Immature natural killer cell (primary cell): ENCODE measurements around the gene RGS6. TPM values are rescaled to one million over a fixed set of nuclear protein-coding genes. Genes with fewer than 3 reads are reported as not detected.

ENCODE experiments used
- DNase-seq, 3 donors: peaks; one replicate each; pipeline ENCODE4 v3.0.0; 2022; ENCODE audit warnings: mixed read lengths in 1 of 3
- H3K27ac Mint-ChIP-seq, 6 donors: one replicate each; pipeline ENCODE4 v1.8.0; 2020; ENCODE audit warnings: mixed read lengths in 6 of 6, mild to moderate bottlenecking in 5 of 6, inconsistent platforms in 4 of 6, moderate library complexity in 3 of 6
- H3K27me3 Mint-ChIP-seq, 3 donors: one replicate each; pipeline ENCODE4 v1.8.0; 2020 to 2021; ENCODE audit warnings: low read depth in 3 of 3, mild to moderate bottlenecking in 3 of 3, mixed read lengths in 3 of 3, moderate library complexity in 3 of 3, inconsistent platforms in 1 of 3
- H3K36me3 Mint-ChIP-seq, 3 donors: one replicate each; pipeline ENCODE4 v1.8.0; 2020; ENCODE audit warnings: mixed read lengths in 3 of 3, inconsistent platforms in 2 of 3, mild to moderate bottlenecking in 2 of 3
- H3K4me1 Mint-ChIP-seq, 2 donors: one replicate each; pipeline ENCODE4 v1.8.0; 2020; ENCODE audit warnings: inconsistent platforms in 2 of 2, mild to moderate bottlenecking in 2 of 2, mixed read lengths in 2 of 2, moderate library complexity in 1 of 2
- H3K4me3 Mint-ChIP-seq, 5 donors: one replicate each; pipeline ENCODE4 v1.8.0; 2020; ENCODE audit warnings: mild to moderate bottlenecking in 5 of 5, mixed read lengths in 5 of 5, inconsistent platforms in 3 of 5, moderate library complexity in 3 of 5
- H3K9me3 Mint-ChIP-seq, 6 donors: one replicate each; pipeline ENCODE4 v1.8.0; 2020; ENCODE audit warnings: mild to moderate bottlenecking in 6 of 6, mixed read lengths in 6 of 6, inconsistent platforms in 4 of 6, moderate library complexity in 3 of 6
- polyA plus RNA-seq, 3 donors: library from polyadenylated mRNA; unstranded; fragments of 300-500 nt; fragmentation: Illumina TruSeq; gene quantifications; one replicate each; pipeline ENCODE4 v1.2.3, GENCODE V29; 2021

RGS6 gene
- polyA plus RNA-seq, 3 donors from 2014 or later, result 0.34 to 0.37 TPM; not detected in 1

DNA sequence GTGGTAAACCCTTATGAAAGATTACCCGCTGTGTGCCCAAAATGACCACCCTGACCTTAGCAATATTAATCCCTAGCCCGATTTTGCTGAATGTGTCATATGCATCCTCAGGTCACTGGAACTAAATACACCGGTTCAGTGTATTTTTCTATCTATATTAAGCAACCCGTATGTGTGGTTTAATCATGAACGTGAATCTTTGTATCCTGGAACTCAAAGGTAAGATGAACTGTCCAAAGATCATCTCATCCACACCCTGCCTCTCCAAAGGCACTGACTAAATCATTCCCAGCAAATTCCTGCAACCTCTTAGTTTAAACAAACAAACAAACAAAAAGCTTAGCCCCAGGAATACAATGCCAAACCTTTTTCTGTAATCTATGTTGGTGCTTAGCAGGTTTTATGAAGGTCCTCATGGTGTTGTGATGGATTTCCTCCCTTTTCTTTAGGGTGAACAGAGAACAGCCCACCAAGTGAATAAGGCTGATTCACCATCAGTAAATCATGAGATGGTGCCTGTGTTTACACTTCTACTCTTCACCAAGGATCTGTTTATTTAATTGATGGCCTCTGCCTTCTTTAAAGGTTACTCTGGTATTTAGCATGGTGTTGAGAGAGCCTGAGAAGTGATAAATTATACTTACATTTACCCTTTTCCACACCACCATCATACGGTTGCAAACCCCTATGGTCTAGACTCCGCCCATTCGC lies 663.1 kb downstream of the RGS6 start:
- Mint-ChIP-seq H3K4me3 (peak overlapping the region in 3 of 5 donors; percentile 56 to 64 (median 56)), H3K9me3 (peaks cover 0 to 1% (median 0%) of the 10 kb centered on the region in 6 donors), H3K4me1 (peaks cover 52 to 60% of the 10 kb centered on the region in 2 donors), H3K27me3 (peaks cover 34 to 63% (median 35%) of the 10 kb centered on the region in 3 donors), H3K36me3 (no peaks in the 10 kb centered on the region), H3K27ac (no peak overlapping the region)
- DNase-seq, result no peak

DNA sequence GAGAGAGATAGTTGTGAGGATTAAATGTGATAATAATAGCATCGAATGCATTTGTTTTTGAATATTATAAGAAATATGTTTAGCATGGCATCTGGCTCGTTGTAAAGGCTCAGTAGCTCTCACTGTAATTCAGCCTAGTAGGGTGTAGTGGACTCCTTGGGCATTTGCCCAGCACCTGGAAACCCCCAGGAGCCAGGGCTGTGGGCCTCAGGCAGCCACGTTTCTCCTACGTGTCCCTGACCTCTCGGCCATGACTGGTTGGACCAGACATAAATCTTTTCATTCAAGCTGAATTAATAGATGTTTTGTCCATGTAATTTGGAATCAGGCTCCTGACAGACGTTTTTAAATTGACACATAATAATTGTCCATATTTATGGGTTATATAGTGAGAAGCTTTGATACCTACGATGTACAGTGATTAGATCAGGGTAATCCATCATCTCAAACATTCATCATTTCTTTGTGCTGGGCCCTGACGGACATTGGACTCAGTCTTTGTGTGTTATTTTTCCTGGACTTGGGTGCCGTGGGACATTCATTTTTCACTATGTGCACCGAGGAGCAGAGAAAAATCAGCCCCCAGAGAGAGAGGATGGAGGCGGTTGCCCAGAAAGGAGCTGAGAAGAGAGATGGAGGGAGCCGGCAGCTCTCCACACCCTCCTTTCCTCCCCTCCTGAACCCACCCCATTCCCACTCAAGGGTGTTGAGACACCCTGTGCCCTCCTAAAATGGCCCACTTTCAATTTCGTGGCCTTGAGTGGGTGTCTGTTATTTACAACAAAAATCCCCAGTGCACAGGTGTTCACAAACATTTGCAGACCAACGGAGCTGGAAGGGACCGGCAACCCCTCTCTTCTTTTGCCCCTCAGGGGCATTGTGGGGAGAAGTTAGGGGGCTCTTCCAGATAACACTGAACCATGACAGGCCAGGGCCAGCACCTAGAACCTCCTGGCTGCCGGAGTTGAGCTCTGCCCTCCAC lies 665.3 kb downstream of the RGS6 start:
- Mint-ChIP-seq H3K9me3 (peaks cover 0 to 1% (median 0%) of the 10 kb centered on the region in 6 donors), H3K36me3 (no peaks in the 10 kb centered on the region), H3K4me1 (peaks cover 32 to 37% of the 10 kb centered on the region in 2 donors), H3K27me3 (peaks cover 26 to 54% (median 35%) of the 10 kb centered on the region in 3 donors), H3K4me3 (no peak overlapping the region), H3K27ac (no peak overlapping the region)
- DNase-seq, result no peak

DNA sequence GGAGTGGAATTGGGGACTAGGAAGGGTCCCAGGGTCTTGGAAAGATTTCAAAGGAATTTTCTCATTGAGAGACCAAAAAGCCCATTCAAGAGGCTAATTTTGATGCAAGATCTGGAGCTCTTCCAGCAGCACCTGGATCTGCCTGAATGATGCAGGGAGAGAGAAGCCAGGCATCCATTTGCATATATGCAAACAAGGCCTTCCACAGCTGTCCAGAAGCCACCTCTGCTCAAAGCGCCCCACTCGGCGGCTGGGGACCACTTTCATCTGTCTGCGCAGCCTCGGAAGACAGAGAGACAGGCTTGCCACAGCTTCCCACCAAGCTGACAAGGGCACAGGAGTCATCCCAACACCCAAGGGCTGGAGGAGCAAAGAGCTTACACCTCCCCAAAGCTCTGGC lies 666.1 kb downstream of the RGS6 start:
- H3K27ac Mint-ChIP-seq, result no peak overlapping the region
- no peak for DNase-seq
- peaks cover 18 to 50% (median 39%) of the 10 kb centered on the region in 3 donors for H3K27me3 Mint-ChIP-seq
- peaks cover 27 to 33% of the 10 kb centered on the region in 2 donors for H3K4me1 Mint-ChIP-seq
- no peak overlapping the region for H3K4me3 Mint-ChIP-seq
- H3K36me3 Mint-ChIP-seq, result no peaks in the 10 kb centered on the region
- H3K9me3 Mint-ChIP-seq, result peaks cover 0 to 1% (median 0%) of the 10 kb centered on the region in 6 donors

DNA sequence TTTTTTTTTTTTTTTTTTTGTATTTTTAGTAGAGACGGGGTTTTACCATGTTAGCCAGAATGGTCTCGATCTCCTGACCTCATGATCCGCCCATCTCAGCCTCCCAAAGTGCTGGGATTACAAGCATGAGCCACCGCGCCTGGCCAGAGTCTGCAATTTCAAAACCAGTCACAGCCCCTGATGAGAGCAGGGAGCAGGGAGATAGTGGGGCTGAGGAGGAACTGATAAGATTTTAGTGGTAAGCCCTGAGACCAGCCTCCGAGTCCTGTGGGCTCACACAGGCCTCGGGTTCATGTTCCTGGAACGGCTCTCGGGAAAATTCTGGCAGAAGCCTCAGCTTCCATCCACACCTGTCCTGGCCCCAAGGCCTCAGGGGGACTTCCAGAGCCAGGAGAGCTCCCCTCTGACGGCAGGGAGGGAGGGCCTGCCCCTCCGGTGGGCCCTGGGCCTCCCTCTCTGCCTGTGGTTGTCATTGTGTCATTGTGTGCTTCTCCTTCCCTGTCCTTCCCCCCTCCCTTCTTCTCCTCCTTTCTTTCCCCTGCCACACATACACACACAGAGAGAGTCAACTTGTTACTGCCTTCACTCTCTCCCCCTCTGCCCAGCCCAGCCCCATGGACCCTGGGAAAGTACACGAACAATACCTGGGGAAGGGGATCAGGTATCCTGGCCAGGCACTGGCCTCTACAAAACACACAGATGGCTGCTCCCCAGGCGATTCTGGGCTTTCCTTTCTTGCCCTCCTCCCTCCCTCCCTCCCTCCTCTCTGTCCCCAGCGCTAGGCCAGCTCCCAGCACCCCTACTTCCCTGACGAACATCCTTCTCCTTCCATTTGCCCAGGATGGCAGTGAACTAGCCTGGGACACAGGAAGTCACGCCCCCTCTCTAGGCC lies 667.6 kb downstream of the RGS6 start:
- H3K9me3 Mint-ChIP-seq, result peaks cover 0 to 2% (median 0%) of the 10 kb centered on the region in 6 donors
- H3K4me1 Mint-ChIP-seq, result peaks cover 13 to 18% of the 10 kb centered on the region in 2 donors
- peaks cover 15 to 46% (median 36%) of the 10 kb centered on the region in 3 donors for H3K27me3 Mint-ChIP-seq
- H3K36me3 Mint-ChIP-seq, result no peaks in the 10 kb centered on the region
- no peak for DNase-seq
- no peak overlapping the region for H3K27ac Mint-ChIP-seq
- H3K4me3 Mint-ChIP-seq, result no peak overlapping the region

DNA sequence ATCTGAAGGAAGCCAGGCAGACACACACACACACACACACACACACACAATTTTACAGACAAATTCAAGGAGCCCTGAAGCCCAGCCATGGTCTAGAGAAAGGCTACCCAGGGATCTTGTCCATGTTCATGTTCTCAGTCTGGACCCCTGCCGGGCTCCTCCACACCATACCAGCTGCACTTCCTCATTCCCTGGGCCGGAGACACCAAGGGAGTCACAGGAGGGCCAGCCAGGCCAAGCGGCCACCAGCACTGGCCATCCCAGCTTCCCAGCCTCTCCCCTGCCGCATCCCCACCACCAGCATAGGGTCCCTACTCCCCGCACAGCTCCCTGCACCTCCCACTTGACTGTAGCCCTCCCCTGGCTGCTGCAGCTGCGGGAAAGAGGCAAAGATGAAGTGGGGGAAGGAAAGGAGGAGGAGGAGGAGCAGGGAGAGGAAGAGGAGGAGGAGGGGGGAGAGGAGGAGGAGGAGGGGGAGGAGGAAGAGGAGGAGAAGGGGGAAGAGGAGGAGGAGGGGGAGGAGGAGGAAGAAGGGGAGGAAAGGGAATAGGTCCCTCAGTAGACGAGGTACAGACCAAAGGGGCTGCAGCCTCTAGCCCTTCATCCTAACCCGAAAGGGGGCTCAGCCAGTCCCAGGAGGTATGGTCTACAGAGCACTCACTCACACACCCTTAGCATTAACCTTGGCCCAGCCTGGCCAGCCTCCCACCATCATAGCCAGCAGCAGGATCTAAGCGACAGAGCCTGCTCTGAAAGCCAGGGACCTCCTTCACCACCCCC lies 668.5 kb downstream of the RGS6 start:
- H3K36me3 Mint-ChIP-seq, result no peaks in the 10 kb centered on the region
- H3K9me3 Mint-ChIP-seq, result peaks cover 0 to 2% (median 0%) of the 10 kb centered on the region in 6 donors
- peaks cover 16 to 46% (median 36%) of the 10 kb centered on the region in 3 donors for H3K27me3 Mint-ChIP-seq
- no peak for DNase-seq
- no peak overlapping the region for H3K4me3 Mint-ChIP-seq
- H3K27ac Mint-ChIP-seq, result no peak overlapping the region
- H3K4me1 Mint-ChIP-seq, result peaks cover 4 to 8% of the 10 kb centered on the region in 2 donors

DNA sequence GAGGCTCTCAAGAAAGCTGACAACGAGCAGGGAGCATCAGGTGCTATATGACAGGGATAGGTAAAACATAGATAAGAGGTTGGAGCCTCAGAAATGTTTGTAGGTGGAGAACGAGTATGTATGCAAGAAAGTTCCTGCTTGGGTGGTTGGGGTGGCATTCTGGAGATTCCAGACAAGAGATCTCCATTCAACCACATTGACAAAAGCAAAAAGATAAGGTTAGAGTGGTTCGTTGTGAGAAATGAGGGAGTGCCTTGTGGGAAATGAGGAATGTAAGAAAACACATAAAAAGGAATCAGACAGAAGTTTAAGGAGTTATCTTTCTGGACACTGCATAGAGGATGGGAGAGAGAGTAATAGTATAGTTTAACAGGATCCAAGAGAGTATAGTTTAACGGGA lies 671.4 kb downstream of the RGS6 start:
- no peak for DNase-seq
- Mint-ChIP-seq H3K36me3 (peaks cover 0 to 4% (median 0%) of the 10 kb centered on the region in 3 donors), H3K4me1 (no peaks in the 10 kb centered on the region), H3K27ac (no peak overlapping the region), H3K4me3 (no peak overlapping the region), H3K27me3 (peaks cover 19 to 39% (median 34%) of the 10 kb centered on the region in 3 donors), H3K9me3 (peaks cover 0 to 4% (median 0%) of the 10 kb centered on the region in 6 donors)

DNA sequence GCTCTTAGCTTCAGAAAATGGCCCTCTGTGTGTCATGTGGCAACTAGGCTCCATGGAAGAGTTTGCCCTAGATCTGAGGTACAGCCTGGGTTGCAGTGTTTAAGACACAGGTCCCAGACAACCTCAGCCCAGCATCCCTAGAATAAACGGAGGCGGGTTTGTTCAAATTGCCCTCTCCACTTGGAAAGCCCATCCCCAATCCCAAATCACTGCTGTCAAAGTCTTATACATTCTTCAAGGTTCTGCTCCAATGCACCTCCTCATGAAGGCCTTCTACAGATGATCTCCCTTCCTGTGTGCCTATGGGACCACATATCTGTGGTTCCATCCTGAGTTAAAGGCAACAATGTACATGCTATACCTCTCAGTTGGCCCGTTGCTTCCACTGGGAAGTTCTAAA lies 671.9 kb downstream of the RGS6 start:
- no peaks in the 10 kb centered on the region for H3K4me1 Mint-ChIP-seq
- no peak overlapping the region for H3K27ac Mint-ChIP-seq
- no peak for DNase-seq
- H3K4me3 Mint-ChIP-seq, result no peak overlapping the region
- peaks cover 0 to 4% (median 0%) of the 10 kb centered on the region in 6 donors for H3K9me3 Mint-ChIP-seq
- H3K36me3 Mint-ChIP-seq, result peaks cover 0 to 4% (median 0%) of the 10 kb centered on the region in 3 donors
- H3K27me3 Mint-ChIP-seq, result peaks cover 24 to 44% (median 39%) of the 10 kb centered on the region in 3 donors

- Mint-ChIP-seq H3K4me3 (no peak overlapping the region), H3K27ac (no peak overlapping the region), H3K9me3 (peaks cover 0 to 4% (median 0%) of the 10 kb centered on the region in 6 donors), H3K36me3 (peaks cover 0 to 4% (median 0%) of the 10 kb centered on the region in 3 donors), H3K4me1 (no peaks in the 10 kb centered on the region), H3K27me3 (peaks cover 34 to 48% (median 46%) of the 10 kb centered on the region in 3 donors)
- no peak for DNase-seq
Measured at GRCh38 chr14:72605096-72605920, 673.1 kb downstream of the RGS6 start.

DNA sequence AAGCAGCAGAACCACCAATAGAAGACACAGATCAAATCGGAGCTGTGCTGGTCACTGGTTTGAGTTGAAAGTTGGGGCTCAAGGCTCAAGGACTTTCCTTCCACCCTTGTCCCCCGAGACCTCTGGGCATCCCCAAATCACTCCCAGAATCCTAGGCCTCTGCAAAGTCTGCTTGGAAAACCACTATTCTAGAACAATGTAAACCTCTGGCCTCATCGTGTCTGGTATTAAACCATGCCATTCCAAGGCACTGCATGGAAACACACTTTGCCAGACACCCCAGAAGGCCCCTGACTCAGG lies 673.6 kb downstream of the RGS6 start:
- Mint-ChIP-seq H3K9me3 (peaks cover 0 to 4% (median 0%) of the 10 kb centered on the region in 6 donors), H3K27me3 (peaks cover 32 to 48% (median 47%) of the 10 kb centered on the region in 3 donors), H3K4me1 (no peaks in the 10 kb centered on the region), H3K27ac (no peak overlapping the region), H3K36me3 (peaks cover 0 to 4% (median 0%) of the 10 kb centered on the region in 3 donors), H3K4me3 (no peak overlapping the region)
- DNase-seq, result no peak

GRCh38 chr14:72606879-72607278 lies 674.6 kb downstream of the RGS6 start:
- peaks cover 0 to 4% (median 0%) of the 10 kb centered on the region in 3 donors for H3K36me3 Mint-ChIP-seq
- H3K4me1 Mint-ChIP-seq, result no peaks in the 10 kb centered on the region
- peaks cover 0 to 4% (median 0%) of the 10 kb centered on the region in 6 donors for H3K9me3 Mint-ChIP-seq
- peaks cover 30 to 44% (median 42%) of the 10 kb centered on the region in 3 donors for H3K27me3 Mint-ChIP-seq
- no peak overlapping the region for H3K27ac Mint-ChIP-seq
- no peak for DNase-seq
- H3K4me3 Mint-ChIP-seq, result no peak overlapping the region

DNA sequence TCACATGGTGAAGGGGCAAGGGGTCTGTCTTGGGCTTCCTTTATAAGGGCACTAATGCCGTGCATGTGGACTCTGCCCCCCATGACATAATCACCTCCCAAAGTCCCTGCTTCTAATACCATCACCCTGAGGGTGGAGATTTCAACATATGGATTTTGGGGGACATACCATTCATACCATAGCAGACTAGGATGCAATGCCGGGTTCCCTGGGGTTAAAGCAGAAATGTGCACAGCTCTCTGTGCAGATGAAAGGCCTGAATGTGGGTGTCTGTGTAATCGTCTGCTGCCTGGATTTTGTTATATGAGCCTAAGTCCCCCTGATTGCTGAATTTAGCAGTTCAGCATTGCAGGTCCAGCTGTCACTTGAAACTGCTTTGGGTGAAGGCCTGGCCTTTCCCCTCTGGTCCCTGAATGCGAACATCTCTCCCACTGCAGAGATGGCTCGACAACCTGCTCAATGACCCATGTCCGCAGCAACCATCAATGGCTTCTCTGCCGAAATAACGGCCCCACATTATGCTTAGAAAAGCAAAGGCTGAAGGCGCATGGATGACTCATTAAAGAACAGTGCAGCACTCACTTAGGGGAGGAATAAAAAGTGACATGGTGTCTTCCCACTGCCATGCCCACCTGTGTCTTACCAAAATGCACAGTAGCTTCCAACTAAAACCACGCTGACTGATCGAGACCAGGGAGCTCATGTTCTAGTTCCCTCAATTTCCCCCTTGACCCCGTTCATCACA lies 675.3 kb downstream of the RGS6 start:
- H3K36me3 Mint-ChIP-seq, result peaks cover 0 to 4% (median 0%) of the 10 kb centered on the region in 3 donors
- H3K27me3 Mint-ChIP-seq, result peaks cover 33 to 46% (median 41%) of the 10 kb centered on the region in 3 donors
- DNase-seq, result no peak
- no peaks in the 10 kb centered on the region for H3K4me1 Mint-ChIP-seq
- no peak overlapping the region for H3K27ac Mint-ChIP-seq
- H3K4me3 Mint-ChIP-seq, result no peak overlapping the region
- peaks cover 0 to 4% (median 0%) of the 10 kb centered on the region in 6 donors for H3K9me3 Mint-ChIP-seq
